SW480 (cell line): ENCODE data around the gene KIAA2012.

Experiments used
- DNase-seq: peaks from one replicate; pipeline ENCODE4 v3.0.0-alpha.2; 2016; ENCODE audit warnings: low spot score

KIAA2012 gene

DNA sequence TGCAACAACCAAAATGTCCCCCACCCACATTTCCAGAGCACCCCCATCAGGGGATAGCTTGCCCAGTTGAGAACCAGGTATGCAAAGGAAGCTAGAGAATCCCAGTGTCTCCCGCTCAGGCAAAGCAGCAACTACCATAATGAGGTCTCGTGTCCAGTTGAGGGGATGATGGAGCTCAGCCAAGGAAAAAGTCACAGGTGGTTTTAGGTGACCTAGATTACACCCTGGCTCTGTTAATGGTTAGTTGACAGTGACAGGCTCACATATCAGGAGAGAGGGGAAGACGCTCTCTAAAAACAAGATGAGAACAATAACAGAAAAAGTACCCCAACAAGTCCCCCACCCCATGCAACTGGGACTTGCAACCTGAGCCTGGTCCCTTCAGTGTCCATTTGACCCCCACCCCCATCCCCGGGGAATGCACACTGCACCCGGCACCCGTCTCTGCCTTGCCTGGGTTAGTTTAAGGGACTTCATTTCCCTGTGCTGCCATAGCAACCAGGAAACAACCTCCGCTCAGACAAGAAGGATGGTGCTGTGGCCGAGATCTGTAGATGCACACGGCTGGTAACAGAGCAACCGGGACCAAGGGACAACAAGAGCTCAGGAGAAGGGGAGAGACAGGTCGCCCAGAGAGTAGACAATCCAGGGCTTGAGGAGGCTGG is at the start of gene KIAA2012:
KIAA2012 (plus strand) TSS at position 519 of the 665 bp plus-strand sequence. CDS start 373 bp downstream, outside the sequence.
- no peak for DNase-seq

DNA sequence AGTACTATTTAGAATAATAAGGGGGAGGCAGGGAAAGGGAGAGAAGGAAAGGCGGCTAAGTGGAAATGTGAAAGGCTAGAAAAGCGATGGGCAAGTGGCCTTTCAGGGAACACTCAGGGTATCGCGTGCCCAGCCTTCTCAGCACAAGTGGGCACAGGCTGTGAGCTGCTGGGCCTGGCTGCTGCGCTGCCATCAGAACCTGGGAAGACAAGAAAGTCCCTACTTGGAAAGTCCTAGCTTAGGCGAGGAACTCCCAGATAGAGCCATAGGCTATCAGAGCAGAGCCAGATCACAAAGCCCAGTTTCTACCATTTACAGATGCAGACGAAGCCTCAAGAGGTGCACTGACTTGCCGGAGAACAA is 49.2 kb upstream of the KIAA2012 start:
- no peak for DNase-seq

DNA sequence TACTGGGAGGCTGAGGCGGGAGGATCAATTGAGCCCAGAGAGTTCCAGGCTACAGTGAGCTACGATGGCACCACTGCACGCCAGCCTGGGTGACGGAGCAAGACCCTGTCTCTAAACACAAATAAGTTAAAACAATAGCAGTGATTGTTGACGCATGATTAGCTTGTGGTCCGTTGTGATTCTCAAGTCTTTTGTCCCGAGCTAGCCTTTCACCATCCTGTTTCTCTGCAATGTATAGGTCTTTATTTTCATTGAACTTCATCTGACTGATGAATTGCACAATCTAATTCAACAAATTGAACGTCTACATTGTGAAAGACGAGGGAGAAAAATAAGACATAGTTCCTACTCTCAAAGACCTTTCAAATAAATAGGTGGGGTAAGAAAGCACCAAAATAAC is 48.2 kb upstream of the KIAA2012 start:
- no peak for DNase-seq

DNA sequence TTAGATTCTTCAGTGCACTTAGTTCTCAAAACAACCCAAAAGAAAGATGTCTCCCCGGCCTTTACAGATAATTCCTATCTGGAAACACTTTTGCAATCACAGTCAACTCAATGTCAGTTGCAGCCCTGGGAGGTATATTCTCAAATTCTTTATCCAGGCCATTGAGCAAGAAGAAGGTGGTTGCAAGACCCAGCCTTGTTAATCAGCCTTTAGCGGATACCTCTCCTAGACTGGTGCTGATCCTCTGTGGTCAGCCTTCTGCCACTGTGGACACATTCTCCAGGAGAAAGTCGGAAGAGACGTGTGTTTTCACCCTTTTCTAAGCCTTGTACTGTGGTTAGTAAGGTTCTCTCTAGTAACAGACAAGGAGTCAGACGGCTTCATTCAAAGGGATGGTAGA is 47.2 kb upstream of the KIAA2012 start:
- no peak for DNase-seq

DNA sequence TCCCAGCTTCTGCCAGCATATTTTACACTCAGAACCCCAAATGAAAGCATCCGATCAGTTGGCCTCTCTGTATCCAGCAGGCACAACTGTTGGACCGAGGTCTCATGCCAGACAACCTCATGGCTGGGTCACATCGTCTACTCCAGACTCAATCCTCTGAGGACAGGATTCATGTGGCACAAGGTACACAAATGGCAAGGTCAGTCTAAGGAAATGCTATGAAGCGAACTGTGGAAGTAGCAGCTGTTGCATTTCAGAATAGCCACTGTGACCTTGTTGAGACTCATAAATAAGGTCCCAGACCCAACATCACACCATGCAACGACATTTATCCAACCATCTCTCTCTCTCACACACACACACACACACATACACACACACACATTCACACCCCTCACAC is 46.5 kb upstream of the KIAA2012 start:
- no peak for DNase-seq

DNA sequence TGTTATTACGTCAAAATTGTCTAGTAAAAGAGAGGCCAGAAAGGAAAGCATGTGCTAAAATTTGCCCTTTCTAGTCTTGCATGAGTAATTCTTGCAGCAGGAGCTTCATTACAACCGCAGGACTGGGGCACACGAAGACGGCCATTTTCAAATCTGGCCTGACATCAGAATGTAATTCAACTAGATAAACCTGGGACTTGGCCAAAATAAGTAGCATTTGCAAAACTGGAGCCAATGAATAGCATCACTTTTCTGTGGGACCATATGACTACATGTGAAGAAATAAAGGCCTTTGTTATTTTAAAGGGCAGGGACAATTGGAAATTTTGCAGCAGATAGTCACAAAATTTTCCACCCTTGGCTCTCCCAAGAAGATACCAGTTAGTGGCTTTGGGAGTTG is 42.4 kb upstream of the KIAA2012 start:
- DNase-seq, result no peak

DNA sequence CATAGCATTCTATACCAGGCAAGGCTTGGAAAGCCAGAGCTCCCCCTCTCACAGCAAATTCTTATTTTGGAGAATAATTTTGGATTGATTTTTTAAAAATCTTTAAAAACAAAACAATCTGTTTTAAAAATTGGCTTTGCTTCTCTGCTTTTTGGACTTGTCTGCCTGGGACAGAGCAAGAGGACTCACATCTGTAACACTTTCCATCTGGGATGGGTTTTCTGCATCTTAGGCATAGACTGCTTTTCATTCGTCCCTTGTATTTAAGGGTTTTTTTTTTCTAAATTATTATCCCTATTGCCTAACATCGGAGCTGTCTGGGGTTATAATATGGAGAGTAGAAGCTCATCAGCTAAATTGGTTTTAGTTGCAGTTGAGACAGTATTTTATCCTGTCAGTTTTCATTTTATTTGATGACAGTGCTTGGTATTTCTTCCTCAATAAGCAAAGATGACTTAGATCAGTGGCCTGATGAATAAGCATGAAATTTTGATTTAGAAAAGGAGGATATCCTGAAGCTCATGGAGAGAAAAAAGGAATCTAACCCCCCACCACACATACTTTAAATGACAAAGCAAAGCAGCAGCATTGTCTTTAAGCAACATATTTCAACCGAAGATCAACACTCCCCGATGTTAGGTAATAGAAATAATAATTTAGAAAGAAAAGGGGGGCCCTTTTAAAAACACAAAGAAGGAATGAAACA is 41.7 kb upstream of the KIAA2012 start:
- DNase-seq, result no peak

DNA sequence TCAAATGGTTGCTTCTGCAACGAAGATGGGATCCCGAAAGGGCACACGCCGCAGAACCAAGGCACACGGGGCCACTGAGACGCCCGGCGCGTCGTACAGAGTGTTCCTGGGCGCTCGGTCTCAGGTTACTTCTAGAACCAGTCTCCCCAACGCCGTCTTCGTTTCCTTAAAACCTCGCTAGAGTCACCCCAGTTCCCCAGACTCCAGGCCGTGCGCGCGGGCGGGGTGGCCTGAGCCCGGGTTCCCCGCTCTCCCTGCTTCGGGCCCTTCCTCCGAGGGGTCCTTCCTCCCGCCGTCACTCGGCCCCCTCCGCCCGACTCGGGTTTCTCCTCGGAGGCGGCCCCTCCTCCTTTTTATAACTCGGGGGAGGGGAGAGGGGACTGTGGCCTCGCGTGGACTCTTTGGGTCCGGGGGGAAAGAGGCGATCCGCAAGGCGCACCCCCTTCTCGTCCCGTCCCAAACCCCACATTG is 40.2 kb upstream of the KIAA2012 start:
- peak; percentile 56 for DNase-seq

DNA sequence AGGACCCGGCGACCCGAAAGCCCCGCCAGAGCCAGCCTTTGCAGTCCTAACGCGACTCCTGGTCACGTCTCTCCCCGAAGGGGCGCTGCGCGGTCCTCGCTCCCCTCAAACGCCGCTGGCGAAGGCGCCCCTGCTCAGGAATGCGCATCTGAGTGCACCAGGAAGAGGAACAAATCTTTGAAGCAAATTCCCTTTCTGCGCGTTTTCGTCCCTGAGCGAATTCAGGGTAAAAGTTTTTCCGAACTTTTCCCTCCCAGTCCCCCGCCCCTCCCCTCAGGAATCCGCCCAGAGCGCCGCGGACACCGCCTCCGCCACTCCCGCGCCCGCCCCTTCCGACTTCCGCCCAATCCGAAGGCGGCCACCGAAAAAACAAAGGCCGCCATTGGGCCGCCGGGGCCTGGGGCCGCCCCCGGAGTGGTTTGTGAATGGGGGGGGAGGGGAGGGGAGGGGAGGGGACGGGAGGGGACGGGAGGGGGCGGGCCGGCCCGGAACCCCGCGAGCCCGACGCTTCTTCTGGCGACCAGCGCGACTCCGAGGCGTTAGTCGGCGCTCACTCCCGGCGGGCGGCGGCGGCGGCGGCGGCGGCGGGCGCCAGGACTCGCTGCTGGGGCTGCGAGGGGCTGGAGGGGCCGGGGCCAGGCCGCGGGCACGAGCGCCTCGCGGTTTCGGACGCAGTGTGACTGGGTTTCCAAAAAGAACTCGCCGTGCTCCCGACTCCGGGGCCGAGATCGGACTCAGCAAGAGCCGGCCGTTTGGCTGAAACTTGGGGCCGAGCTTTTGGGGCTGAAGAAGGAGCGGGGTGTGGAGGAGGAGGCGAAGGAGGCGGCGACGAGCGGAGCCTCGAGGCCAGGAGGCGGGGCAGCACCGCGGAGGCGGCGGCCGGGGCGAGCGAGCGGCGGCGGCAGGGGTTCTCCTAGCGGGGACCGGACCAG is 39.5 kb upstream of the KIAA2012 start, which contains the start of gene FZD7:
FZD7 (plus strand) TSS at position 539 of the 932 bp plus-strand sequence. CDS start 793 bp downstream, outside the sequence.
- DNase-seq, result peak; percentile 83

DNA sequence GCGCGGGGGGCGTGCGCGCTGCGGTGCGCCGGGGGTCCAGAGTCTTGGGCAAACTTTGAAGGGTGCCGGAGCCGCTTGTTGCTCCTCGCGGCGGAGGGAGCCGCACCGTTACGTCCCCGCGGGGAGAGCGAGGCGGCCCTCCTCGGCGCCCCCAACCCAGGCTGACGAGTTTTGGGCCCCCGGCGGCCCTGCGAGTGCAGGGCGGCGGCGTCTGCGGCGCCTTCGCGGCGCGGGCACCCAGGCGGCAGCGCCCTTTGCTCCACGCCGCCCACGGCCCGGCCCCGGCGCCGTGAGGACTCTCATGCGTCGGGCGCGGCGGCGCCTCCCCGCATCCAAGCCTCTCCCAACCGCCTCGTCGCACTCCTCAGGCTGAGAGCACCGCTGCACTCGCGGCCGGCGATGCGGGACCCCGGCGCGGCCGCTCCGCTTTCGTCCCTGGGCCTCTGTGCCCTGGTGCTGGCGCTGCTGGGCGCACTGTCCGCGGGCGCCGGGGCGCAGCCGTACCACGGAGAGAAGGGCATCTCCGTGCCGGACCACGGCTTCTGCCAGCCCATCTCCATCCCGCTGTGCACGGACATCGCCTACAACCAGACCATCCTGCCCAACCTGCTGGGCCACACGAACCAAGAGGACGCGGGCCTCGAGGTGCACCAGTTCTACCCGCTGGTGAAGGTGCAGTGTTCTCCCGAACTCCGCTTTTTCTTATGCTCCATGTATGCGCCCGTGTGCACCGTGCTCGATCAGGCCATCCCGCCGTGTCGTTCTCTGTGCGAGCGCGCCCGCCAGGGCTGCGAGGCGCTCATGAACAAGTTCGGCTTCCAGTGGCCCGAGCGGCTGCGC is 38.6 kb upstream of the KIAA2012 start:
- DNase-seq, result no peak

DNA sequence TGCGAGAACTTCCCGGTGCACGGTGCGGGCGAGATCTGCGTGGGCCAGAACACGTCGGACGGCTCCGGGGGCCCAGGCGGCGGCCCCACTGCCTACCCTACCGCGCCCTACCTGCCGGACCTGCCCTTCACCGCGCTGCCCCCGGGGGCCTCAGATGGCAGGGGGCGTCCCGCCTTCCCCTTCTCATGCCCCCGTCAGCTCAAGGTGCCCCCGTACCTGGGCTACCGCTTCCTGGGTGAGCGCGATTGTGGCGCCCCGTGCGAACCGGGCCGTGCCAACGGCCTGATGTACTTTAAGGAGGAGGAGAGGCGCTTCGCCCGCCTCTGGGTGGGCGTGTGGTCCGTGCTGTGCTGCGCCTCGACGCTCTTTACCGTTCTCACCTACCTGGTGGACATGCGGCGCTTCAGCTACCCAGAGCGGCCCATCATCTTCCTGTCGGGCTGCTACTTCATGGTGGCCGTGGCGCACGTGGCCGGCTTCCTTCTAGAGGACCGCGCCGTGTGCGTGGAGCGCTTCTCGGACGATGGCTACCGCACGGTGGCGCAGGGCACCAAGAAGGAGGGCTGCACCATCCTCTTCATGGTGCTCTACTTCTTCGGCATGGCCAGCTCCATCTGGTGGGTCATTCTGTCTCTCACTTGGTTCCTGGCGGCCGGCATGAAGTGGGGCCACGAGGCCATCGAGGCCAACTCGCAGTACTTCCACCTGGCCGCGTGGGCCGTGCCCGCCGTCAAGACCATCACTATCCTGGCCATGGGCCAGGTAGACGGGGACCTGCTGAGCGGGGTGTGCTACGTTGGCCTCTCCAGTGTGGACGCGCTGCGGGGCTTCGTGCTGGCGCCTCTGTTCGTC is 37.7 kb upstream of the KIAA2012 start:
- DNase-seq, result no peak

DNA sequence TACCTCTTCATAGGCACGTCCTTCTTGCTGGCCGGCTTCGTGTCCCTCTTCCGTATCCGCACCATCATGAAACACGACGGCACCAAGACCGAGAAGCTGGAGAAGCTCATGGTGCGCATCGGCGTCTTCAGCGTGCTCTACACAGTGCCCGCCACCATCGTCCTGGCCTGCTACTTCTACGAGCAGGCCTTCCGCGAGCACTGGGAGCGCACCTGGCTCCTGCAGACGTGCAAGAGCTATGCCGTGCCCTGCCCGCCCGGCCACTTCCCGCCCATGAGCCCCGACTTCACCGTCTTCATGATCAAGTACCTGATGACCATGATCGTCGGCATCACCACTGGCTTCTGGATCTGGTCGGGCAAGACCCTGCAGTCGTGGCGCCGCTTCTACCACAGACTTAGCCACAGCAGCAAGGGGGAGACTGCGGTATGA is 37.1 kb upstream of the KIAA2012 start:
- no peak for DNase-seq

DNA sequence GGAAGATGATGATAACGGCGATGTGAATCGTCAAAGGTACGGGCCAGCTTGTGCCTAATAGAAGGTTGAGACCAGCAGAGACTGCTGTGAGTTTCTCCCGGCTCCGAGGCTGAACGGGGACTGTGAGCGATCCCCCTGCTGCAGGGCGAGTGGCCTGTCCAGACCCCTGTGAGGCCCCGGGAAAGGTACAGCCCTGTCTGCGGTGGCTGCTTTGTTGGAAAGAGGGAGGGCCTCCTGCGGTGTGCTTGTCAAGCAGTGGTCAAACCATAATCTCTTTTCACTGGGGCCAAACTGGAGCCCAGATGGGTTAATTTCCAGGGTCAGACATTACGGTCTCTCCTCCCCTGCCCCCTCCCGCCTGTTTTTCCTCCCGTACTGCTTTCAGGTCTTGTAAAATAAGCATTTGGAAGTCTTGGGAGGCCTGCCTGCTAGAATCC is 36.4 kb upstream of the KIAA2012 start:
- DNase-seq, result no peak

DNA sequence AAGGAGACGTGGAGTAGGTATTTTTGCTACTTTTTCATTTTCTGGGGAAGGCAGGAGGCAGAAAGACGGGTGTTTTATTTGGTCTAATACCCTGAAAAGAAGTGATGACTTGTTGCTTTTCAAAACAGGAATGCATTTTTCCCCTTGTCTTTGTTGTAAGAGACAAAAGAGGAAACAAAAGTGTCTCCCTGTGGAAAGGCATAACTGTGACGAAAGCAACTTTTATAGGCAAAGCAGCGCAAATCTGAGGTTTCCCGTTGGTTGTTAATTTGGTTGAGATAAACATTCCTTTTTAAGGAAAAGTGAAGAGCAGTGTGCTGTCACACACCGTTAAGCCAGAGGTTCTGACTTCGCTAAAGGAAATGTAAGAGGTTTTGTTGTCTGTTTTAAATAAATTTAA is 36.0 kb upstream of the KIAA2012 start:
- DNase-seq, result no peak

DNA sequence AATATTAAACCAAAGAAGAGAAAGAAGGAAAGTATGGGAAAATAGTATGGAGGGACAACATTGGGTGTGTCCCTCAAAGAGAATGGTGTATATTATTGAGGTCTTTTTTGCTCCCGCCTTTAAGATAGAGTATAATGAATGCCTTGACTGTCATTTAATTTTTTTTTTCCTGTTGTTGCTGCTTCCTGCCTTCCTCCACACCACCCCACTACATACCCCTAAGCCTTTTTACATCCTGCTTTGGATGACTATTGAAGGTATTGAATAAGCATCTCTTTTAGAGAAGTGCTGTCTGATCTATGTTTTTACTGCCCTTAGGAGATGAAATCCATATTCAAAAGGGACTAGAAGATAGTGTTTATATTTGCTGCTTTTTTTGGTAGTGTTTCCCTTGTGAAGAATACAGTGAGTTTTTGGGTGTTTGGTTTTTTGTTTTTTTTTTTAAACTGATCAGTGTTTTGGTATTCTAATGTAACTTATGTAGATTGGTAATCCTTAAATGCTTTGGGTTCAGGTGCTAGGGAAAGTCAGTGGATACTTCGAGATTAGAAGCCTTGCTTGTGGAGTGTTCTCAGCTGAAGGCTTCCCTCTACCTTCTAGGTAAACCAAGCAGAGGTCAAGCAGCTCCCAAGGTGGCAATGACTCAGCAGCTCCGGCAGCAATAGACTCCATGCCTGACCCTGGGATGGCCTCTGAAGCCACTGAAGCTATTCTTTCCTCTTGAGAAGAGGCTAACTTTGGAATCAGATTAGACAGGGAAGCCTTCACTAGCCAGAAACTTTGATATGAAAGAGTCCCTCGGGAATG is 34.4 kb upstream of the KIAA2012 start:
- peak; percentile 47 for DNase-seq

DNA sequence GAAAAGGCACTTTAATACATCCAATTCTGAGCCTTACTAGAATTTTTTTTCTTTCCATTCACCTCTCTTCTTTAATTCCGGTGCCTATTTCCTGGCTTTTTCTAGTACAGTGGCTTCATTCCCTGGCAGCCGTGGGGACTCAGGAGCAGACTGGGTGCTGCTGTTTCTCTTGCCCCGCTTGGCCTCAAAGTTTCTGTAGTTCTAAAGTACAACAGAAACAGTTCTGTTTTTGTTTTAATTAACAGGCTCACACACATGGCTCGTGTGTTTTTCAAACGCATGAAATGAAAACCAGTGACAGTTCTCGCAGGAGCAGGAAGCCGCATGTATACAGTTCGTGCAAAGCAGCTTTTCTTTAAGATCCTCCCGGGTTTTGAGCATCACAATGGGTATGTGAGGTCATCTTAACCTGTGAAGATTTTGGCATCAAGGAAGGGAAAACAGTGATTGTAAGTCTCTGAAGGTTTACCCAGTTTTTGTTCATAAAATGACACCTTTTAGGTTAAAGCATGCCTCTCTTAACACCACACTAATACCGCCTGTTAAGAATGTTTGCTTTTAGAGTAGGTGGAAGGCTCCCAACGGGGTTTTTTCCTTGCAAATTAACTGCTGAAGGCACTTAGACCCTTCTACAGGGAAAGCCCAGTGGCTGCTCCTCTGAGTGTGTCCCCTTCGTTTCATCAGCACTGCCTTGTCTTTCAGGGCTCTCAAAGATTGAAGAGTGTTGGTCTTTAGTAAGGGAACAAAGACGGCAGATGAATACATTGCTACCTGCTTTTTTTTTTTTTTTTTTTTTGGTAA is 33.6 kb upstream of the KIAA2012 start:
- no peak for DNase-seq

DNA sequence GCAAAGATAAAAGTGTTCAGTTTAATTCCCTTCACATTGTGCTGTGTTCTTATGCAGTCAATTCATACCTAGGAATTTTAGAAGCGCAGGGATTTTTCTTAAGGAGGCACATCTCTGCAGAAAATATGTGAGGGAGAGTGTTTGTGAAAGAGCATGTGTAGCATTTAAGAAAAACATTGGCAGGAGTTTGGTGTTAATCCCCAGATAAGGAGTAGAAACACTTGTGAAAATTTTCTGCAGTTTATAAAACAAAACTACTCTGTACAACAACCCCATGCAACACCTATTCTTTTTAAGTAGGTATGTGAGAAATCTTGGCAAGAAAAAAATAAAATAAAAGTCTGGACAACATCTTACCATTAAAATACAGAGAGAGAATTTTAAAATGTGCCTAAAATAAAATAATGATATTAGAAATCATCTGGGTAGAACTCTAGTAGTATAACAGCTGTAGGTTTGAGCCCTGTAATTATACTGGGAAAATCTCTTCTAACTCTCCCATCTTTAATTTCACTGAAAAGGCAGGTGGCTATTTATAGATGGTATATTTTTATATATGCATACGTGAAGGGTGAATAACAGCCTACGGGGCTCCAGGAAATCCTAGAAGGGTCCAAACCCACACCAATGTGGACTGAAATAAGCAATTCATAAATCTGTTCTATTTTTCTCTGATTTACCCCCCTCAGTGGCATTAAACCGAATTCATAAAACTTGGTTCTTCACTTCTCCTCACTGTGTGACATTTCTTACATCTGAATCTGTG is 32.8 kb upstream of the KIAA2012 start:
- no peak for DNase-seq

DNA sequence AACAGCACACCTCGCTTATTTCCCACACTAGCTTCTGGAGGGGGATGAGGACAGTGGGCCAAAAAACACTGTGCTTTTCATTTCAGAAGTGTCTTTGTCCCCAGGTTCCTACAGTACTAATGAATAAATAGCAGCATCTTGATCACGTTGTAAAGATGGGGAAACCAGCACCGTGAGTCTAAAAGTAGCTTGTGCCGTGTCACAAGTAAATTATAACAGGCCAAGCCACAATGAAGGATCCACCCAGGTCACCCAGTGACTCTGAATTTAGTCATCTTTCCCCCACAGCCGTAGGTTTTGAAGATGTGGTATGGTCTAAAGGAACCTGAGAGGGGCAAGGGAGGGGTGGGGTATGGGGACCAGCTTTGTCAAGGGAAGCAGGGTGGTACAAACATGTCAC is 30.6 kb upstream of the KIAA2012 start:
- DNase-seq, result no peak
